ENCODE data around the gene CCDC50. TPM values are rescaled to one million over a fixed set of nuclear protein-coding genes. Genes with fewer than 3 reads are reported as not detected.

Gene CCDC50
- total and polyA plus RNA-seq, 12 donors: 18.3 to 92.1 (median 61.8) TPM

DNA sequence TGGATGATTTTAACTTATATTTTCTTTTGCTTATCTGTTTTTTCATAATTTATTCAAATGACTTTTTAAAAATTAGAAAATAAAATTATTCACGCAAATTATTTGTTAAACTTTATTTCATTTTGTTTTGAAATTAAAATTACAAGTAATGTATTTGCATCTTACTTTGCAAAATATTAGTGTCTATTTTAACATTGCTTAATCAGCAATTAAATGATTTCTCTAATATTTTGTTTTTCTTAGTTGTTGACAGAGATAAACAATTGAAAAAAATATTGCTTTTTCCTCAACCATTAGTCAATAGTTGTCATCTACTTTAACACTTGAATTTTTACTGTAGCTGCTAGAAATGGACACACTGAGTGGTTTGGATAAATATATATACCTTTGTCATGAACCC is 99.0 kb downstream of the CCDC50 start:
- H3K4me1 ChIP-seq (replicated peaks in 1 of 2): no peaks in the 10 kb centered on the region
- intact Hi-C loops (cut with DNase I): no loop called here
- no peak overlapping the region for H3K27ac ChIP-seq
- TF ChIP-seq POLR2A (IDR thresholded peaks at IDR 0.05): no peak
- TF ChIP-seq, protein P1, sequence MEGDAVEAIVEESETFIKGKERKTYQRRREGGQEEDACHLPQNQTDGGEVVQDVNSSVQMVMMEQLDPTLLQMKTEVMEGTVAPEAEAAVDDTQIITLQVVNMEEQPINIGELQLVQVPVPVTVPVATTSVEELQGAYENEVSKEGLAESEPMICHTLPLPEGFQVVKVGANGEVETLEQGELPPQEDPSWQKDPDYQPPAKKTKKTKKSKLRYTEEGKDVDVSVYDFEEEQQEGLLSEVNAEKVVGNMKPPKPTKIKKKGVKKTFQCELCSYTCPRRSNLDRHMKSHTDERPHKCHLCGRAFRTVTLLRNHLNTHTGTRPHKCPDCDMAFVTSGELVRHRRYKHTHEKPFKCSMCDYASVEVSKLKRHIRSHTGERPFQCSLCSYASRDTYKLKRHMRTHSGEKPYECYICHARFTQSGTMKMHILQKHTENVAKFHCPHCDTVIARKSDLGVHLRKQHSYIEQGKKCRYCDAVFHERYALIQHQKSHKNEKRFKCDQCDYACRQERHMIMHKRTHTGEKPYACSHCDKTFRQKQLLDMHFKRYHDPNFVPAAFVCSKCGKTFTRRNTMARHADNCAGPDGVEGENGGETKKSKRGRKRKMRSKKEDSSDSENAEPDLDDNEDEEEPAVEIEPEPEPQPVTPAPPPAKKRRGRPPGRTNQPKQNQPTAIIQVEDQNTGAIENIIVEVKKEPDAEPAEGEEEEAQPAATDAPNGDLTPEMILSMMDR (IDR thresholded peaks at IDR 0.05): no peak
- DNase-seq: no peak
- H3K36me3 ChIP-seq (replicated peaks in 1 of 2): no peaks in the 10 kb centered on the region
- WGBS, 4 donors: 94 to 97% (median 96%) methylated on average over 1 of the region's 1 CpG
- no peaks in the 10 kb centered on the region for H3K9me3 ChIP-seq (replicated peaks in 1 of 3)
- no peak overlapping the region for H3K4me3 ChIP-seq
- H3K27me3 ChIP-seq: no peaks in the 10 kb centered on the region

DNA sequence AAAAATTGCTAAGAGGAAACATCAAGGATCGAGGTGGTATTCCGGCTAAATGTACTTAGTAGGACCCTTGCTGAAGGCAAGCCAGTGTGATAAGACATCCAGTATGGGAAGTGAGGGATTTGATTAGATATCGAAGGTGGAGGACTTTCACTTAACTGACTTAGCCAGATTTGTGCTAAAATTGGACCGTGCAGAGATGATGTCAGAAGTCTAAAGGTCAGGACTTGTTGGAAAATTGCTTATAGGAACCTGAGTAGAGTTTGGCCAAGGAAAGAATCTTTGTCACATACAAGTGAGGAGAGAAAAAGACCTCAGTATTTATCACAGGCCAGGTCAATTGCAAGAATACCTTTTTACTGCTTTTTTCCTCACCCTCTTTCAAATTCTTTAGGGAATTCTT is 100.9 kb downstream of the CCDC50 start:
- H3K27me3 ChIP-seq: no peaks in the 10 kb centered on the region
- no peak overlapping the region for H3K27ac ChIP-seq
- H3K9me3 ChIP-seq (replicated peaks in 1 of 3): no peaks in the 10 kb centered on the region
- 57 to 64% (median 61%) methylated on average over 4 of the region's 4 CpGs for WGBS, 4 donors
- intact Hi-C loops (cut with DNase I): no loop called here
- H3K4me1 ChIP-seq (replicated peaks in 1 of 2): no peaks in the 10 kb centered on the region
- DNase-seq: no peak
- H3K36me3 ChIP-seq (replicated peaks in 1 of 2): no peaks in the 10 kb centered on the region
- TF ChIP-seq POLR2A (IDR thresholded peaks at IDR 0.05): no peak
- TF ChIP-seq, protein P1 (IDR thresholded peaks at IDR 0.05): no peak
- H3K4me3 ChIP-seq: no peak overlapping the region

DNA sequence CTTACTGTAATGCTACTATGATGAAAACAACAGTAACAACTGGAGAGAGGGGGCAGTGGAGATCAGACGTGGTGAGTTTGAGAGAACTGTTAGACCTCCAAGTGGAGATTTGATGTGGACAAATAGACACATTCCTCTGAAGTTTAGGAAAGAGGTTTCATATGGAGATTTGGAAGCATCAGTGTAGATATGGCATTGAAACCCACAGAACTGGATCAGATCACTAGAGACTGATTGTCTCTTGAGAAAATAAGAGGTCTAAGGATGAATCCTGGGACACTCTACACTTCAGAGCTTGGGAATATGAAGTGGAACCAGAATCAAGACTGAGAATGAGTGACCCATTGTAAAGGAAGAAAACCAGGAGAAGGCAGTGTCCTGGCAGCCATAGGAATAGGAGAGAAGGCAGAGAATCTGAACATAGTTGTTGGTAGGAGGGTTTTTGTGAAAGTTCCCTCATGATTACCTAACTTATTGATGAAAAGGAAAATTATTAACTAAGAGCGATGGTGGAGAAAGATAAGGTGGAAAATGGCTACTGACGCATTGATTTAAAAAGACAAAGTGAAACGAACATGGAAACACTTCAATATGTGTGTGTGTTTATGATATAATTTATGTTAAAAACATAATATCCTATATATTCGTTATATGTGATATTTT is 102.1 kb downstream of the CCDC50 start:
- no peaks in the 10 kb centered on the region for H3K4me1 ChIP-seq (replicated peaks in 1 of 2)
- no peak overlapping the region for H3K4me3 ChIP-seq
- 73 to 91% (median 76%) methylated on average over 5 of the region's 5 CpGs for WGBS, 4 donors
- DNase-seq: no peak
- no peaks in the 10 kb centered on the region for H3K9me3 ChIP-seq (replicated peaks in 1 of 3)
- no peaks in the 10 kb centered on the region for H3K36me3 ChIP-seq (replicated peaks in 1 of 2)
- no peak overlapping the region for H3K27ac ChIP-seq
- TF ChIP-seq, protein P1 (IDR thresholded peaks at IDR 0.05): no peak
- no peak for TF ChIP-seq POLR2A (IDR thresholded peaks at IDR 0.05)
- intact Hi-C loops (cut with DNase I): no loop called here
- H3K27me3 ChIP-seq: no peaks in the 10 kb centered on the region

DNA sequence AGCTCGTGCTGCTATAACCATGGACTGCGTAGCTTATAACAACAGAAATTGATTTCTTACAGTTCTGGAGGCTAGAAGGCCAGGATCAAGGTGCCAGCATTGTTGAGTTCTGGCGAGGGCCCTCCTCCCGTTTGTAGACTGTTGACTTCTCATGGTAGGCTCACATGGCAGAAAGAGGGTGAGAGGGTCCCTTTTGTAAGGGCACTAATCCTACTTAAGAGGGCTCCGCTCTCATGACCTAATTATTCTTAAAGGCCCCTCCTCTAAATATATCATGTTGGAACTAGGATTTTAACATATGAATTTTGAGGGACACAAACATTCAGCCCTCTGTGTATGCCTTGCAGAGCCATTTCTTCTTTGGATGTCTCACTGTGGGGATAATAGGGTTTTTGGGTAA is 103.0 kb downstream of the CCDC50 start:
- H3K9me3 ChIP-seq (replicated peaks in 1 of 3): no peaks in the 10 kb centered on the region
- WGBS, 4 donors: 87 to 95% (median 91%) methylated on average over 5 of the region's 5 CpGs
- intact Hi-C loops (cut with DNase I): no loop called here

More for the DNA sequence above, 103.0 kb downstream of the CCDC50 start:
- Histone ChIP-seq H3K27me3 (no peaks in the 10 kb centered on the region), H3K4me1 (replicated peaks in 1 of 2) (no peaks in the 10 kb centered on the region), H3K4me3 (no peak overlapping the region), H3K36me3 (replicated peaks in 1 of 2) (no peaks in the 10 kb centered on the region), H3K27ac (no peak overlapping the region)
- no peak for TF ChIP-seq POLR2A (IDR thresholded peaks at IDR 0.05)
- TF ChIP-seq, protein P1 (IDR thresholded peaks at IDR 0.05): no peak
- DNase-seq: no peak

Measured in adrenal gland (tissue), 12 donors.